CD1c-positive myeloid dendritic cell (primary cell): ENCODE results near the gene FNBP1.

Source experiments
- DNase-seq: peaks from one replicate; pipeline ENCODE4 v3.0.0-alpha.2; 2016; ENCODE audit errors: extremely low spot score

FNBP1 gene

GRCh38 chr9:130045725-130046450 is 2.9 kb upstream of the FNBP1 start:
- DNase-seq, result peak; percentile 72

GRCh38 chr9:130043654-130044623 is 950 bp upstream of the FNBP1 start:
- no peak for DNase-seq

- DNase-seq, result peak; percentile 51
Observed at GRCh38 chr9:130042406-130042884, 544 bp downstream of the FNBP1 start.

- no peak for DNase-seq
Observed at GRCh38 chr9:130041648-130042405, 1.2 kb downstream of the FNBP1 start.

GRCh38 chr9:130040984-130041647 is 1.9 kb downstream of the FNBP1 start:
- DNase-seq, result no peak

- peak; percentile 44 for DNase-seq
Observed at GRCh38 chr9:130039528-130040147, 3.4 kb downstream of the FNBP1 start.

- peak; percentile 61 for DNase-seq
Observed at GRCh38 chr9:130036099-130036498, 6.9 kb downstream of the FNBP1 start.

- DNase-seq, result peak; percentile 82
Observed at GRCh38 chr9:130034570-130034969, 8.4 kb downstream of the FNBP1 start.

- no peak for DNase-seq
Observed at GRCh38 chr9:130030651-130031127, 12.3 kb downstream of the FNBP1 start.

- DNase-seq, result no peak
Observed at GRCh38 chr9:130029223-130029973, 13.6 kb downstream of the FNBP1 start.

GRCh38 chr9:130028493-130029222 is 14.3 kb downstream of the FNBP1 start:
- no peak for DNase-seq

GRCh38 chr9:130027533-130028365 is 15.2 kb downstream of the FNBP1 start:
- DNase-seq, result no peak

GRCh38 chr9:130026583-130027340 is 16.2 kb downstream of the FNBP1 start:
- DNase-seq, result peak; percentile 78

GRCh38 chr9:130024597-130024994 is 18.4 kb downstream of the FNBP1 start:
- no peak for DNase-seq

GRCh38 chr9:130023994-130024596 is 18.9 kb downstream of the FNBP1 start:
- no peak for DNase-seq

- no peak for DNase-seq
Observed at GRCh38 chr9:130023144-130023787, 19.7 kb downstream of the FNBP1 start.
